Stimulated activated CD4-positive, alpha-beta T cell treated with anti-CD3 and anti-CD28 coated beads, Interleukin-4, amount 100 ng/mL, for 1 hour (primary cell): ENCODE results near the gene TSPAN32.
"Not testable (repeated sequence)": the region's sequence is repeated elsewhere in the genome, so short reads cannot be mapped to it uniquely, and the experiment has no call there.

Experiments used
- DNase-seq: peaks from one replicate; pipeline ENCODE4 v3.0.0-alpha.2; 2020

The TSPAN32 gene

GRCh38 chr11:2267306-2267850 is 34.4 kb upstream of the TSPAN32 start:
- no peak for DNase-seq

- DNase-seq: no peak
These were observed 33.7 kb upstream of the TSPAN32 start for GRCh38 chr11:2267851-2268728.

- DNase-seq: peak; percentile 88
These were observed 32.8 kb upstream of the TSPAN32 start for GRCh38 chr11:2268729-2269600.

- DNase-seq: peak; percentile 57
These were observed 32.1 kb upstream of the TSPAN32 start for GRCh38 chr11:2269601-2270321.

GRCh38 chr11:2270322-2271076 is 31.3 kb upstream of the TSPAN32 start, which contains the start of gene ASCL2:
ASCL2 (minus strand) TSS chr11:2270588; CDS start chr11:2270332, 256 bp downstream.
- DNase-seq: peak; percentile 40

- DNase-seq: no peak
These were observed 30.8 kb upstream of the TSPAN32 start for GRCh38 chr11:2271077-2271326.

GRCh38 chr11:2271327-2272227 is 30.2 kb upstream of the TSPAN32 start:
- DNase-seq: no peak

- DNase-seq: no peak
These were observed 29.4 kb upstream of the TSPAN32 start for GRCh38 chr11:2272228-2272945.

GRCh38 chr11:2272946-2273280 is 28.9 kb upstream of the TSPAN32 start:
- DNase-seq: no peak

GRCh38 chr11:2273311-2273710 is 28.5 kb upstream of the TSPAN32 start:
- no peak for DNase-seq

- DNase-seq: no peak
These were observed 28.0 kb upstream of the TSPAN32 start for GRCh38 chr11:2273771-2274170.

- DNase-seq: no peak
These were observed 26.2 kb upstream of the TSPAN32 start for GRCh38 chr11:2275334-2276279.

- DNase-seq: no peak
These were observed 25.4 kb upstream of the TSPAN32 start for GRCh38 chr11:2276280-2277007.

GRCh38 chr11:2277008-2277346 is 24.8 kb upstream of the TSPAN32 start:
- DNase-seq: no peak

- DNase-seq: no peak
These were observed 23.8 kb upstream of the TSPAN32 start for GRCh38 chr11:2277933-2278523.

- no peak for DNase-seq
These were observed 21.6 kb upstream of the TSPAN32 start for GRCh38 chr11:2280208-2280607.

GRCh38 chr11:2286350-2286749 is 15.5 kb upstream of the TSPAN32 start:
- not testable (repeated sequence) for DNase-seq

GRCh38 chr11:2287091-2287490 is 14.7 kb upstream of the TSPAN32 start:
- no peak for DNase-seq
